ENCODE data around the gene HINT2. TPM values are rescaled to one million over a fixed set of nuclear protein-coding genes. Genes with fewer than 3 reads are reported as not detected.

HINT2 gene
- total RNA-seq, 4 donors from 2014 or later = 19.8 to 49.7 (median 40.6) TPM

GRCh38 chr9:35781066-35781465, 33.8 kb downstream of the HINT2 start:
- no peak for TF ChIP-seq CTCF (IDR thresholded peaks at IDR 0.05)
- no peak for DNase-seq (ENCODE audit: low spot score)
- ATAC-seq (ENCODE audit: low FRiP score) = no peak

- no peak for ATAC-seq (ENCODE audit: low FRiP score)
Measured at GRCh38 chr9:35778496-35778895, 36.3 kb downstream of the HINT2 start.

GRCh38 chr9:35776018-35776417, 38.8 kb downstream of the HINT2 start:
- no peak for TF ChIP-seq CTCF (IDR thresholded peaks at IDR 0.05)
- no peak for DNase-seq (ENCODE audit: low spot score)
- no peak for ATAC-seq (ENCODE audit: low FRiP score)

More at GRCh38 chr9:35778496-35778895, 36.3 kb downstream of the HINT2 start:
- no peak for DNase-seq (ENCODE audit: low spot score)
- no peak for TF ChIP-seq CTCF (IDR thresholded peaks at IDR 0.05)

- no peak for DNase-seq (ENCODE audit: low spot score)
- no peak for ATAC-seq (ENCODE audit: low FRiP score)
- TF ChIP-seq CTCF (IDR thresholded peaks at IDR 0.05) = no peak
Measured at GRCh38 chr9:35774907-35775635, 39.8 kb downstream of the HINT2 start.

GRCh38 chr9:35771943-35772342, 42.9 kb downstream of the HINT2 start:
- DNase-seq (ENCODE audit: low spot score) = no peak
- peak; percentile 81 for ATAC-seq (ENCODE audit: low FRiP score)
- no peak for TF ChIP-seq CTCF (IDR thresholded peaks at IDR 0.05)

GRCh38 chr9:35771534-35771933, 43.3 kb downstream of the HINT2 start:
- no peak for DNase-seq (ENCODE audit: low spot score)
- no peak for TF ChIP-seq CTCF (IDR thresholded peaks at IDR 0.05)
- no peak for ATAC-seq (ENCODE audit: low FRiP score)

GRCh38 chr9:35771075-35771433, 43.8 kb downstream of the HINT2 start:
- TF ChIP-seq CTCF (IDR thresholded peaks at IDR 0.05) = no peak
- DNase-seq (ENCODE audit: low spot score) (no peak), ATAC-seq (ENCODE audit: low FRiP score) (peak; percentile 65)
